Measurements from ENCODE around the gene KCNA5.

Gene KCNA5

GRCh38 chr12:5051913-5052312 is 8.2 kb downstream of the KCNA5 start:
- Histone ChIP-seq H3K27ac (ENCODE audit: poor library complexity, severe bottlenecking) (no peak overlapping the region), H3K9me3 (ENCODE audit: severe bottlenecking) (no peaks in the 10 kb centered on the region), H3K36me3 (ENCODE audit: low read depth) (no peaks in the 10 kb centered on the region), H3K4me3 (ENCODE audit: severe bottlenecking) (no peak overlapping the region), H3K27me3 (ENCODE audit: insufficient read depth, poor library complexity, severe bottlenecking) (peaks cover 12% of the 10 kb centered on the region), H3K4me1 (ENCODE audit: insufficient read depth, poor library complexity, severe bottlenecking) (no peaks in the 10 kb centered on the region)
- TF ChIP-seq CTCF (IDR thresholded peaks at IDR 0.05; ENCODE audit: poor library complexity, severe bottlenecking) = no peak
- DNase-seq (ENCODE audit: low spot score) (no peak), ATAC-seq (ENCODE audit: low read depth) (no peak)

GRCh38 chr12:5052348-5052747 is 8.7 kb downstream of the KCNA5 start:
- no peak for DNase-seq (ENCODE audit: low spot score)
- TF ChIP-seq CTCF (IDR thresholded peaks at IDR 0.05; ENCODE audit: poor library complexity, severe bottlenecking) = no peak
- Histone ChIP-seq H3K9me3 (ENCODE audit: severe bottlenecking) (no peaks in the 10 kb centered on the region), H3K4me1 (ENCODE audit: insufficient read depth, poor library complexity, severe bottlenecking) (no peaks in the 10 kb centered on the region), H3K27me3 (ENCODE audit: insufficient read depth, poor library complexity, severe bottlenecking) (peaks cover 11% of the 10 kb centered on the region), H3K4me3 (ENCODE audit: severe bottlenecking) (no peak overlapping the region), H3K27ac (ENCODE audit: poor library complexity, severe bottlenecking) (no peak overlapping the region), H3K36me3 (ENCODE audit: low read depth) (no peaks in the 10 kb centered on the region)
- ATAC-seq (ENCODE audit: low read depth) = no peak

- DNase-seq (ENCODE audit: low spot score) = no peak
- no peak for ATAC-seq (ENCODE audit: low read depth)
- Histone ChIP-seq H3K4me1 (ENCODE audit: insufficient read depth, poor library complexity, severe bottlenecking) (no peaks in the 10 kb centered on the region), H3K27ac (ENCODE audit: poor library complexity, severe bottlenecking) (no peak overlapping the region), H3K27me3 (ENCODE audit: insufficient read depth, poor library complexity, severe bottlenecking) (peaks cover 7% of the 10 kb centered on the region), H3K36me3 (ENCODE audit: low read depth) (no peaks in the 10 kb centered on the region), H3K9me3 (ENCODE audit: severe bottlenecking) (no peaks in the 10 kb centered on the region), H3K4me3 (ENCODE audit: severe bottlenecking) (no peak overlapping the region)
- no peak for TF ChIP-seq CTCF (IDR thresholded peaks at IDR 0.05; ENCODE audit: poor library complexity, severe bottlenecking)
Observed at GRCh38 chr12:5059358-5059757, 15.7 kb downstream of the KCNA5 start.

GRCh38 chr12:5060958-5061357 is 17.3 kb downstream of the KCNA5 start:
- Histone ChIP-seq H3K4me1 (ENCODE audit: insufficient read depth, poor library complexity, severe bottlenecking) (no peaks in the 10 kb centered on the region), H3K9me3 (ENCODE audit: severe bottlenecking) (no peaks in the 10 kb centered on the region), H3K27me3 (ENCODE audit: insufficient read depth, poor library complexity, severe bottlenecking) (peaks cover 7% of the 10 kb centered on the region), H3K4me3 (ENCODE audit: severe bottlenecking) (no peak overlapping the region), H3K27ac (ENCODE audit: poor library complexity, severe bottlenecking) (no peak overlapping the region), H3K36me3 (ENCODE audit: low read depth) (no peaks in the 10 kb centered on the region)
- ATAC-seq (ENCODE audit: low read depth) = no peak
- no peak for DNase-seq (ENCODE audit: low spot score)
- TF ChIP-seq CTCF (IDR thresholded peaks at IDR 0.05; ENCODE audit: poor library complexity, severe bottlenecking) = no peak

- no peak for TF ChIP-seq CTCF (IDR thresholded peaks at IDR 0.05; ENCODE audit: poor library complexity, severe bottlenecking)
- ATAC-seq (ENCODE audit: low read depth) = no peak
- no peaks in the 10 kb centered on the region for H3K9me3 ChIP-seq (ENCODE audit: severe bottlenecking)
Observed at GRCh38 chr12:5063149-5063548, 19.5 kb downstream of the KCNA5 start.

More at GRCh38 chr12:5063149-5063548, 19.5 kb downstream of the KCNA5 start:
- Histone ChIP-seq H3K4me3 (ENCODE audit: severe bottlenecking) (no peak overlapping the region), H3K27me3 (ENCODE audit: insufficient read depth, poor library complexity, severe bottlenecking) (peaks cover 12% of the 10 kb centered on the region), H3K36me3 (ENCODE audit: low read depth) (no peaks in the 10 kb centered on the region), H3K27ac (ENCODE audit: poor library complexity, severe bottlenecking) (no peak overlapping the region), H3K4me1 (ENCODE audit: insufficient read depth, poor library complexity, severe bottlenecking) (no peaks in the 10 kb centered on the region)
- DNase-seq (ENCODE audit: low spot score) = no peak

All from RWPE2 (cell line).